Transverse colon (tissue), 4 donors: Measurements from ENCODE around the gene HECW1. TPM values are rescaled to one million over a fixed set of nuclear protein-coding genes. Genes with fewer than 3 reads are reported as not detected.

ENCODE experiments used
- DNase-seq: peaks from one replicate; pipeline ENCODE4 v3.0.0-alpha.2; 2019
- H3K27ac ChIP-seq, 4 donors: fragments of 200-600 bp; sonication (generic); 2 replicates each; pipeline ENCODE4 v1.5.1; 2016 to 2018; ENCODE audit warnings: inconsistent platforms in 4 of 4
- H3K27me3 ChIP-seq: fragments of 200-600 bp; sonication (generic); 2 replicates; pipeline ENCODE4 v1.5.1; 2017; ENCODE audit warnings: inconsistent platforms
- H3K36me3 ChIP-seq, 4 donors: fragments of 200-600 bp; sonication (generic); 2 replicates each; pipeline ENCODE4 v1.5.1; 2017 to 2019; ENCODE audit warnings: inconsistent platforms in 4 of 4
- H3K4me1 ChIP-seq, 4 donors: fragments of 200-600 bp; sonication (generic); 2 replicates each; pipeline ENCODE4 v1.5.1; 2017 to 2020; ENCODE audit warnings: inconsistent platforms in 4 of 4
- H3K4me3 ChIP-seq, 4 donors: fragments of 200-600 bp; sonication (generic); 1 replicate in 1 of 4; 2 replicates in 3 of 4; pipeline versions ENCODE4 v1.5.1 to v1.6.1; 2017 to 2019; ENCODE audit warnings: inconsistent platforms in 4 of 4
- H3K9me3 ChIP-seq, 2 donors: fragments of 200-600 bp; sonication (generic); 2 replicates each; pipeline ENCODE4 v1.5.1; 2017 to 2019; ENCODE audit warnings: inconsistent platforms in 2 of 2
- EP300 ChIP-seq: sonication (generic); formaldehyde crosslinking; IDR thresholded peaks from one replicate; pipeline ENCODE4 v1.6.1; 2017; ENCODE audit warnings: antibody characterized with exemption, low read depth
- POLR2A ChIP-seq: fragments of 450-650 bp; IDR thresholded peaks from one replicate; pipeline ENCODE4 v1.6.1; 2016; ENCODE audit warnings: antibody characterized with exemption, mild to moderate bottlenecking, moderate library complexity
- POLR2AphosphoS5 ChIP-seq, 3 donors: sonication (generic); formaldehyde crosslinking; IDR thresholded peaks; one replicate each; pipeline ENCODE4 v1.6.1; 2016; ENCODE audit warnings: antibody characterized with exemption in 3 of 3
- WGBS, 2 donors: methylation state at CpG; one replicate each; pipeline ENCODE4 v1.1.5; 2018; ENCODE audit warnings: low coverage in 1 of 2; 5-methylcytosine and 5-hydroxymethylcytosine counted together
- in situ Hi-C, 4 donors: fragments of 200-750 bp; cut with MboI; loops; one replicate each; pipeline versions ENCODE4 v1.15.0 to v1.15.1; 2017; ENCODE audit warnings: low sequenced_read_pairs in 3 of 4, low pct_ligation_motif_present in 1 of 4, low pct_unique_long_range_greater_than_20kb in 1 of 4
- intact Hi-C: fragments of 100-400 bp; cut with DNase I; formaldehyde crosslinking; loops from one replicate; pipeline ENCODE4 v1.15.1; 2023; ENCODE audit warnings: low total_unique reads
- total RNA-seq, 4 donors: library from RNA; depleted of rRNA; stranded (reverse); fragments of >200 nt; gene quantifications; one replicate each; pipeline ENCODE4 v1.1.0, GENCODE V29; 2016
- TF ChIP-seq, protein P1 (sequence below), 5 experiments: fragments of 200-600 bp in 3 of 5; fragments of 450-650 bp in 2 of 5; sonication (generic) in 3 of 5; IDR thresholded peaks; 1 replicate in 2 of 5; 2 replicates in 3 of 5; pipeline ENCODE4 v1.5.1; 2016 to 2017; ENCODE audit warnings: antibody characterized with exemption in 5 of 5, inconsistent platforms in 3 of 5, mild to moderate bottlenecking in 2 of 5, moderate library complexity in 1 of 5

Gene HECW1
- total RNA-seq, 4 donors from 2014 or later: 1.1 to 1.4 TPM; not detected in 2

DNA sequence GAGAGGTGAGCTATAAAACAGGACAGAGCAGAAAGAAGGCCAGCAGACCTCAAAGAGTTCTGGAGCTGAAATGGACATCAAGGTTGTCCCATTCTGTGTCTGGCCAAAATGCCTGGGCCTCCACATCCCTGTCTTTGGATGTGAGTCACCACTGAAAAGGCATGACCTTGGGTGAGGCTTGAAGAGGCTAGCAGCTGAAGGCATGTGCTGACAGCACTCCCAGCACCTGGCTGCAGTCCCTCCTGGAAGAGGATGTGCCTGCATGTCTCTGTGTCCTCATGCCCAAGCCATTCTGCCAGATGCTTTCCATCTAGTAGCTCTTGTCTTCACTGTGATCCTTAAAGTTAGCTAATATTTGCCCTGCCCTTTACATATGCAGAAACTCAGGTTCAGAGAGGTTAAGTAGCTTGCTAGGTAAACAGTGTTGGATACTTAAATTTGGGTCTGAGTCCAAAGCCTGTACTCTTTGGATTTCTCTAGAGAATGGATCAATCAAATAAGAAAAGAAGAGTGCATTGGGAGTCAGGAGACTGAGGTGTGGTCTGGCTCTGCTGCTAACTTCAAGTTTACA lies 35.8 kb downstream of the HECW1 start:
- in situ Hi-C loops: no loop called here
- no peaks in the 10 kb centered on the region for H3K27me3 ChIP-seq
- DNase-seq: no peak
- no peaks in the 10 kb centered on the region for H3K36me3 ChIP-seq
- TF ChIP-seq EP300: no peak
- TF ChIP-seq, protein P1, sequence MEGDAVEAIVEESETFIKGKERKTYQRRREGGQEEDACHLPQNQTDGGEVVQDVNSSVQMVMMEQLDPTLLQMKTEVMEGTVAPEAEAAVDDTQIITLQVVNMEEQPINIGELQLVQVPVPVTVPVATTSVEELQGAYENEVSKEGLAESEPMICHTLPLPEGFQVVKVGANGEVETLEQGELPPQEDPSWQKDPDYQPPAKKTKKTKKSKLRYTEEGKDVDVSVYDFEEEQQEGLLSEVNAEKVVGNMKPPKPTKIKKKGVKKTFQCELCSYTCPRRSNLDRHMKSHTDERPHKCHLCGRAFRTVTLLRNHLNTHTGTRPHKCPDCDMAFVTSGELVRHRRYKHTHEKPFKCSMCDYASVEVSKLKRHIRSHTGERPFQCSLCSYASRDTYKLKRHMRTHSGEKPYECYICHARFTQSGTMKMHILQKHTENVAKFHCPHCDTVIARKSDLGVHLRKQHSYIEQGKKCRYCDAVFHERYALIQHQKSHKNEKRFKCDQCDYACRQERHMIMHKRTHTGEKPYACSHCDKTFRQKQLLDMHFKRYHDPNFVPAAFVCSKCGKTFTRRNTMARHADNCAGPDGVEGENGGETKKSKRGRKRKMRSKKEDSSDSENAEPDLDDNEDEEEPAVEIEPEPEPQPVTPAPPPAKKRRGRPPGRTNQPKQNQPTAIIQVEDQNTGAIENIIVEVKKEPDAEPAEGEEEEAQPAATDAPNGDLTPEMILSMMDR (IDR thresholded peaks at IDR 0.05): no peak
- TF ChIP-seq POLR2AphosphoS5 (IDR thresholded peaks at IDR 0.05): no peak
- TF ChIP-seq POLR2A: no peak
- H3K4me3 ChIP-seq: no peak overlapping the region
- H3K27ac ChIP-seq: no peak overlapping the region
- no peaks in the 10 kb centered on the region for H3K9me3 ChIP-seq
- intact Hi-C loops: no loop called here
- H3K4me1 ChIP-seq: no peaks in the 10 kb centered on the region

DNA sequence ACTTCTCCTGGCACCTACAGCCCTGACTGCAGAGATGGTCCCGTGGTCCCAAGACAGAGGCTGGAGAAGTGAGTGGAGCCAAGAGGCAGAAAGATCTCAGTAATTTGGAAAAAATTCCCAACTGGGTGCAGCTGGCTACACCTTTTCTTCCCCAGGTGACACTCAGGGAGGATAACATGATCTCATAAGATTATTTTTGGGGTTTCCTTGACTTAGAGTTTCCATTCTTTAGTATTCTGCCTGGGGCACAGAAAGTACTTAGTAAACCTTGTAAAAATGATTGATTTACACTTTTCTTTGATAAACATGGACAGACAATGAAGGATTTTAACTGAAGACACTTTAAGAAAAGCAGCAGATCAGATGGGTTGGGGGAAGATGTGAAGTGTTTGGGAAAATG lies 38.6 kb downstream of the HECW1 start:
- no peaks in the 10 kb centered on the region for H3K36me3 ChIP-seq
- H3K4me3 ChIP-seq: no peak overlapping the region
- WGBS, 2 donors: 81% methylated on average over 1 of the region's 1 CpG; no CpG with 5 or more reads in 1 of the 2 donors
- TF ChIP-seq POLR2AphosphoS5 (IDR thresholded peaks at IDR 0.05): no peak
- H3K4me1 ChIP-seq: no peaks in the 10 kb centered on the region
- intact Hi-C loops (no loop called here), in situ Hi-C loops (no loop called here)
- H3K27me3 ChIP-seq: no peaks in the 10 kb centered on the region
- H3K27ac ChIP-seq: no peak overlapping the region
- DNase-seq: no peak
- H3K9me3 ChIP-seq: no peaks in the 10 kb centered on the region

DNA sequence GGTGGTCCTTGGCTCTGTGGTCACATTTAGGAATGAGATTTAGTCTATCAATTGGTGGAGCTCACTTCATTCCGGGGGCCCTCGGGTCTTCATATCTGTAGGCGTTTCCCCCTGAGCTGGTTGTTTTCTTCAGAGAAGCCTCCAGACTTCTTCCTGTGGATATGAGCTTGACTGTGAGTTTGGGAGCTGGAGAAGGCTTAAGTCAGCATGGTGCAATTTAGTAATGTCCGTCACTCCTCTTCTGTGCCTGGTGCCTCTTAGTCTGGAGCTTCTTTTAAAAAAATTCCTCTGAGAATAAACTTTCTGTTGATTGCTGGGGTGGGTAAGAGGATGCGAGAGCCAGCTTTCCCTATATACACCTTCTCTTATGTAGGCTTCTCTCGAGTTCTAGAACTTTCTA lies 40.2 kb downstream of the HECW1 start:
- Histone ChIP-seq H3K36me3 (no peaks in the 10 kb centered on the region), H3K27me3 (no peaks in the 10 kb centered on the region), H3K9me3 (no peaks in the 10 kb centered on the region), H3K27ac (no peak overlapping the region), H3K4me3 (no peak overlapping the region), H3K4me1 (no peaks in the 10 kb centered on the region)
- TF ChIP-seq POLR2A (no peak), POLR2AphosphoS5 (IDR thresholded peaks at IDR 0.05) (no peak), EP300 (no peak)
- TF ChIP-seq, protein P1 (IDR thresholded peaks at IDR 0.05): no peak
- intact Hi-C loops: no loop called here
- no peak for DNase-seq
- in situ Hi-C loops: no loop called here
- WGBS, 2 donors: 62 to 67% methylated on average over 6 of the region's 6 CpGs

DNA sequence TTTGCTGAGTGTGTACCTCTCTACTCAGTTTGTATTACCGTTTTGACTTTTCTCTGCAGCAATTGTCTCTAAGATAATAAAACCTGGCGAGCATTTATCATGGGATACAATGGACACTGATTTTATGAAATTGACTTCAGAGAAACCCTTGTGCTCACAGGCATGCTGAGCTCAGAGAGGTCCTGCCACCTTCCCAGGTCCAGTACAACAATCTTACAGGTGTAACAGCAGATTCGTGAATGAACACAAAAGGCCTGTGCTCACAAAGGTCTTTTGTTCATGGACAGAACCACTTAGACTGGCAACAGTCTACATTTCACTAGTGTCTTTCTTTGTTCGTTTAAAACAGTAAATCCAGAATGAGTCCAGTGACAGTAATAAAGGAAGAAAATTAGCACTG lies 43.2 kb downstream of the HECW1 start:
- Histone ChIP-seq H3K36me3 (no peaks in the 10 kb centered on the region), H3K27ac (no peak overlapping the region), H3K27me3 (no peaks in the 10 kb centered on the region), H3K4me3 (no peak overlapping the region), H3K9me3 (no peaks in the 10 kb centered on the region), H3K4me1 (no peaks in the 10 kb centered on the region)
- in situ Hi-C loops: no loop called here
- TF ChIP-seq EP300 (no peak), POLR2A (no peak)
- TF ChIP-seq, protein P1 (IDR thresholded peaks at IDR 0.05): no peak
- DNase-seq: no peak
- intact Hi-C loops: no loop called here
- 42 to 51% methylated on average over 4 of the region's 4 CpGs for WGBS, 2 donors

DNA sequence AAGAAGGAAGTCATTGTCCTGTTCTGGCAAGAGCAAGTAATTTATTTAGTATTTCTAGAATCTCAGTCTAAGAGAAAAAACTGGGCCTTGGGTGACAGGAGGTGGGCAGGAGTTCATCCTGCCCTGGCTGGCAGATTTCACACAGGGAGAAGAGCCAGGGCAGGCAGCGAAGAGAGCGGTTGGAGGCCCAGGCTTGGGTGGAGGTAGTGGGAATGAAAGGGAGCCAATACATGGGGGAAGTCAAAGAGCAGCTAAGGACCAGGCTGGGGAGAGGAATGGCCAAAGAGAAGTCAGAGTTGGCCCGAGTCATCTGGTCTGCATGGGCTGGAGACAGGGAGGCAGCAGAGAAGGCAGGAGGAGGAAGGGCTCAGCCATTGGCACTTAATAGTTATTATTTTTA lies 51.4 kb downstream of the HECW1 start:
- WGBS, 2 donors: 95 to 97% methylated on average over 3 of the region's 3 CpGs
- Histone ChIP-seq H3K36me3 (no peaks in the 10 kb centered on the region), H3K27me3 (no peaks in the 10 kb centered on the region), H3K4me1 (no peaks in the 10 kb centered on the region), H3K9me3 (no peaks in the 10 kb centered on the region), H3K4me3 (no peak overlapping the region), H3K27ac (no peak overlapping the region)
- TF ChIP-seq POLR2A (no peak), POLR2AphosphoS5 (IDR thresholded peaks at IDR 0.05) (no peak)
- TF ChIP-seq, protein P1 (IDR thresholded peaks at IDR 0.05): no peak
- intact Hi-C loops (no loop called here), in situ Hi-C loops (no loop called here)
- DNase-seq: no peak
